DND-41 (cell line): ENCODE measurements around the gene NAXD.

Source experiments
- ATAC-seq: fragments of 200-7000 bp; cut with Tn5 transposase; 3 replicates; pipeline ENCODE4 v1.9.1; 2021; ENCODE audit warnings: low read depth; ENCODE audit not compliant: insufficient read depth
- DNase-seq: peaks from one replicate; pipeline ENCODE4 v3.0.0-alpha.2; 2020
- H2AFZ ChIP-seq: 2 replicates; pipeline ENCODE4 v1.6.0; 2012; ENCODE audit warnings: low read depth, low read length
- H3K27ac ChIP-seq: 2 replicates; pipeline ENCODE4 v1.5.1; 2012; ENCODE audit warnings: low read length, inconsistent platforms
- H3K27me3 ChIP-seq: fragments of 200-600 bp; sonication (generic); 2 replicates; pipeline ENCODE4 v1.6.0; 2012; ENCODE audit warnings: low read length, mild to moderate bottlenecking, inconsistent platforms; ENCODE audit not compliant: insufficient read depth, poor library complexity
- H3K36me3 ChIP-seq: 2 replicates; pipeline ENCODE4 v1.5.1; 2012; ENCODE audit warnings: low read length, inconsistent platforms; ENCODE audit not compliant: insufficient read depth
- H3K4me1 ChIP-seq: 2 replicates; pipeline ENCODE4 v1.5.1; 2012; ENCODE audit warnings: mild to moderate bottlenecking, low read length; ENCODE audit not compliant: insufficient read depth
- H3K4me2 ChIP-seq: 2 replicates; pipeline ENCODE4 v1.6.0; 2012; ENCODE audit warnings: mild to moderate bottlenecking, moderate library complexity, low read length, inconsistent platforms; ENCODE audit not compliant: insufficient read depth
- H3K4me3 ChIP-seq, 2 experiments: fragments of 200-600 bp in 1 of 2; shearing (Covaris generic) in 1 of 2; 2 replicates each; pipeline ENCODE4 v1.5.1; 2012 to 2016; ENCODE audit warnings: inconsistent platforms in 2 of 2, low read length in 2 of 2, mild to moderate bottlenecking in 2 of 2, low read depth in 1 of 2, moderate library complexity in 1 of 2
- H3K79me2 ChIP-seq: 2 replicates; pipeline ENCODE4 v1.6.0; 2012; ENCODE audit warnings: low read length, inconsistent platforms; ENCODE audit not compliant: insufficient read depth
- H3K9ac ChIP-seq: 2 replicates; pipeline ENCODE4 v1.6.0; 2012; ENCODE audit warnings: low read depth, mild to moderate bottlenecking, inconsistent platforms, low read length, moderate library complexity
- H3K9me3 ChIP-seq: 2 replicates; pipeline ENCODE4 v1.5.1; 2012; ENCODE audit warnings: low read length, moderate library complexity, mild to moderate bottlenecking, inconsistent platforms; ENCODE audit not compliant: insufficient read depth, severe bottlenecking
- H4K20me1 ChIP-seq: 2 replicates; pipeline ENCODE4 v1.6.0; 2012; ENCODE audit warnings: low read length; ENCODE audit not compliant: insufficient read depth
- CTCF ChIP-seq: IDR thresholded peaks from 2 replicates; pipeline ENCODE4 v1.5.1; 2012; ENCODE audit warnings: borderline replicate concordance, low read length, moderate library complexity, mild to moderate bottlenecking; ENCODE audit not compliant: poor library complexity, severe bottlenecking; ENCODE audit errors: extremely low read depth
- EZH2 ChIP-seq: IDR thresholded peaks from 3 replicates; pipeline ENCODE4 v1.6.1; 2012; ENCODE audit warnings: borderline replicate concordance, low read depth, mild to moderate bottlenecking, moderate library complexity, low read length, inconsistent platforms; ENCODE audit not compliant: severe bottlenecking

The NAXD gene

DNA sequence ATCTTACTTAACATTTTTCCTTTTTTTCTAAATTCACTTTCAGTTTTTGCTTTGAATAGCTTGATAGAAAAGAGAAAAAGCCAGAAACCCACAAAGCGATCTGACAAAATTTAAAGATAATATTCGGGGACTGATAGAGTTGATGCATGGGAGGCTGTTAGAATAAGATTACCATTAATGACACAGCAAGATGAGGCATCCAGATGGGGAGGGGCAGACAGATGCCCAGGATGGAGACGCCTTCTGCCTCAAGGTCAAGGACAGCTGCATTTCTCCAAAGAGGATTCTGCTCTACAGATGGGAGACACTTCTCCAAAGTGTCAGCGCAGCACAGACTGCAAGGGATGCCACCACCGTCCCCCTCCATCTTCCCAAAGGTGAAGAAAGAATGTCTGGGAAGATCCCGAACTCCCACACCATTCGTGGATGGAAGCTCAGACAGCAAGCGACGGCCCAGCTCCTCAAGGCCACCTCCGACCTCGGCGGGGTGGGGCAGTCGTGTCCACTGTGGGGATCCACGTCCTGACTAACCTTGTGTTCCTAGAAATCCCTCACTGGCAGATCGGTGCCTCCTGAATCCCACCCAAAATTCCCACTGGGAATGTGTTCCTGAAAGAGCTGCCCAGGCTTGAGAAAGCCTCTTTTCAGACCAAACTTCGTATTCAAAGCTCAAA, 32.9 kb downstream of the NAXD start:
- Histone ChIP-seq H3K9ac (no peak overlapping the region), H3K27me3 (no peaks in the 10 kb centered on the region), H3K27ac (no peak overlapping the region), H2AFZ (no peak overlapping the region), H3K4me3 (no peak overlapping the region), H3K79me2 (no peaks in the 10 kb centered on the region; the same call in 1 of the 2 replicates), H4K20me1 (peaks cover 34% of the 10 kb centered on the region), H3K4me2 (no peak overlapping the region), H3K36me3 (peaks cover 79% of the 10 kb centered on the region), H3K4me1 (no peaks in the 10 kb centered on the region), H3K9me3 (no peaks in the 10 kb centered on the region)
- no peak for TF ChIP-seq EZH2
- no peak for TF ChIP-seq CTCF
- DNase-seq (no peak), ATAC-seq (no peak)

GRCh38 chr13:110648848-110649421, 33.6 kb downstream of the NAXD start:
- H3K27ac ChIP-seq = no peak overlapping the region
- ATAC-seq (no peak), DNase-seq (no peak)
- no peak overlapping the region for H3K4me3 ChIP-seq
- H3K4me2 ChIP-seq = no peak overlapping the region
- peaks cover 39% of the 10 kb centered on the region for H4K20me1 ChIP-seq
- no peaks in the 10 kb centered on the region for H3K9me3 ChIP-seq
- no peaks in the 10 kb centered on the region for H3K4me1 ChIP-seq
- no peak overlapping the region for H3K9ac ChIP-seq
- no peak for TF ChIP-seq CTCF
- no peak for TF ChIP-seq EZH2
- H3K36me3 ChIP-seq = peaks cover 79% of the 10 kb centered on the region
- H2AFZ ChIP-seq = no peak overlapping the region
- no peaks in the 10 kb centered on the region for H3K27me3 ChIP-seq
- H3K79me2 ChIP-seq = no peaks in the 10 kb centered on the region; the same call in 1 of the 2 replicates

- no peak overlapping the region for H3K4me3 ChIP-seq
- TF ChIP-seq CTCF = no peak
- TF ChIP-seq EZH2 = no peak
Observed at GRCh38 chr13:110649551-110649950, 34.2 kb downstream of the NAXD start.

More at GRCh38 chr13:110649551-110649950, 34.2 kb downstream of the NAXD start:
- no peaks in the 10 kb centered on the region for H3K27me3 ChIP-seq
- H4K20me1 ChIP-seq = peaks cover 43% of the 10 kb centered on the region
- H2AFZ ChIP-seq = no peak overlapping the region
- no peak overlapping the region for H3K27ac ChIP-seq
- ATAC-seq = no peak
- peaks cover 79% of the 10 kb centered on the region for H3K36me3 ChIP-seq
- H3K9me3 ChIP-seq = no peaks in the 10 kb centered on the region
- no peaks in the 10 kb centered on the region; the same call in 1 of the 2 replicates for H3K79me2 ChIP-seq
- no peak overlapping the region for H3K4me2 ChIP-seq
- H3K4me1 ChIP-seq = no peaks in the 10 kb centered on the region
- no peak overlapping the region for H3K9ac ChIP-seq
- no peak for DNase-seq
